HEK293 (cell line): Measurements from ENCODE around the gene AUH.

Experiments used
- CTCF ChIA-PET: fragments of 350-600 bp; formaldehyde crosslinking; extraction: SDS; loops from one replicate; lab custom pipeline; 2021; ENCODE audit warnings: antibody characterized with exemption; lab: Yijun Ruan, JAX
- POLR2A ChIA-PET: fragments of 300-600 bp; formaldehyde crosslinking; extraction: SDS; loops from one replicate; lab custom pipeline; 2020; ENCODE audit warnings: antibody characterized with exemption, inconsistent platforms; lab: Yijun Ruan, JAX
- H3K27ac ChIP-seq: fragments of 200-500 bp; sonication (Bioruptor generic); 2 replicates; pipeline ENCODE4 v1.5.1; 2014; ENCODE audit warnings: low read depth, low read length, control low read depth, inconsistent platforms; ENCODE audit errors: extremely low read depth
- H3K36me3 ChIP-seq, 2 experiments: fragments of 200-500 bp in 1 of 2; sonication (Bioruptor generic) in 1 of 2; 1 replicate in 1 of 2; 2 replicates in 1 of 2; pipeline ENCODE4 v1.5.1; 2014 to 2017; ENCODE audit warnings: inconsistent platforms in 2 of 2, low read length in 2 of 2; ENCODE audit not compliant: control insufficient read depth in 2 of 2, insufficient read depth in 1 of 2
- H3K4me1 ChIP-seq: fragments of 200-500 bp; sonication (Bioruptor generic); 2 replicates; pipeline ENCODE4 v1.5.1; 2014; ENCODE audit warnings: mild to moderate bottlenecking, low read length, inconsistent platforms; ENCODE audit not compliant: control insufficient read depth, insufficient read depth
- H3K4me3 ChIP-seq: 2 replicates; pipeline ENCODE4 v1.5.1; 2011; ENCODE audit warnings: low read depth, mild to moderate bottlenecking, control low read depth, low read length, moderate library complexity
- H3K9me3 ChIP-seq: fragments of 200-500 bp; sonication (Bioruptor generic); 2 replicates; pipeline ENCODE4 v1.5.1; 2014; ENCODE audit warnings: low read depth, low read length, inconsistent platforms; ENCODE audit not compliant: control insufficient read depth, insufficient read depth
- HIC1 ChIP-seq: fragments of 450-650 bp; formaldehyde crosslinking; IDR thresholded peaks from 2 replicates; pipeline ENCODE4 v1.5.1; 2016; ENCODE audit warnings: missing biosample characterization, missing genetic modification characterization
- IKZF3 ChIP-seq: fragments of 450-650 bp; IDR thresholded peaks from 2 replicates; pipeline ENCODE4 v1.5.0; 2018; ENCODE audit warnings: missing biosample characterization, mild to moderate bottlenecking, missing genetic modification characterization, moderate library complexity
- INSM2 ChIP-seq: fragments of 450-650 bp; formaldehyde crosslinking; IDR thresholded peaks from 2 replicates; pipeline ENCODE4 v1.5.1; 2016; ENCODE audit warnings: missing biosample characterization, missing genetic modification characterization
- KLF10 ChIP-seq: fragments of 450-650 bp; IDR thresholded peaks from 2 replicates; pipeline ENCODE4 v1.5.1; 2018; ENCODE audit warnings: missing biosample characterization, mild to moderate bottlenecking, missing genetic modification characterization
- SALL2 ChIP-seq: fragments of 450-650 bp; formaldehyde crosslinking; IDR thresholded peaks from 2 replicates; pipeline ENCODE4 v1.5.0; 2017; ENCODE audit warnings: missing biosample characterization, mild to moderate bottlenecking, missing genetic modification characterization, borderline replicate concordance
- SP2 ChIP-seq: fragments of 450-650 bp; formaldehyde crosslinking; IDR thresholded peaks from 2 replicates; pipeline ENCODE4 v1.5.1; 2016; ENCODE audit warnings: missing biosample characterization, missing genetic modification characterization
- ZNF138 ChIP-seq: fragments of 450-650 bp; formaldehyde crosslinking; IDR thresholded peaks from 2 replicates; pipeline ENCODE4 v1.5.1; 2016; ENCODE audit warnings: missing biosample characterization, missing genetic modification characterization, borderline replicate concordance
- ZNF146 ChIP-seq: fragments of 450-650 bp; formaldehyde crosslinking; IDR thresholded peaks from 2 replicates; pipeline ENCODE4 v1.5.1; 2016; ENCODE audit warnings: missing biosample characterization, missing genetic modification characterization
- ZNF157 ChIP-seq: fragments of 450-650 bp; formaldehyde crosslinking; IDR thresholded peaks from 2 replicates; pipeline ENCODE4 v1.5.1; 2016; ENCODE audit warnings: missing biosample characterization, missing genetic modification characterization
- ZNF18 ChIP-seq: fragments of 450-650 bp; formaldehyde crosslinking; IDR thresholded peaks from 2 replicates; pipeline ENCODE4 v1.5.1; 2016; ENCODE audit warnings: missing biosample characterization, missing genetic modification characterization
- ZNF221 ChIP-seq: fragments of 450-650 bp; formaldehyde crosslinking; IDR thresholded peaks from 2 replicates; pipeline ENCODE4 v1.5.1; 2017; ENCODE audit warnings: missing biosample characterization, missing genetic modification characterization, borderline replicate concordance
- ZNF23 ChIP-seq: fragments of 450-650 bp; formaldehyde crosslinking; IDR thresholded peaks from 2 replicates; pipeline ENCODE4 v1.5.1; 2016; ENCODE audit warnings: missing biosample characterization, missing genetic modification characterization, borderline replicate concordance
- ZNF274 ChIP-seq, 2 experiments: fragments of 200-500 bp in 1 of 2; fragments of 450-650 bp in 1 of 2; sonication (Bioruptor generic) in 1 of 2; formaldehyde crosslinking in 1 of 2; IDR thresholded peaks; 2 replicates each; pipeline versions ENCODE4 v1.5.1 to v1.6.1; 2014 to 2016; ENCODE audit warnings: borderline replicate concordance in 1 of 2, inconsistent platforms in 1 of 2, low read length in 1 of 2, missing biosample characterization in 1 of 2, missing genetic modification characterization in 1 of 2
- ZNF394 ChIP-seq: fragments of 450-650 bp; formaldehyde crosslinking; IDR thresholded peaks from 2 replicates; pipeline ENCODE4 v1.5.1; 2016; ENCODE audit warnings: missing biosample characterization, missing genetic modification characterization, mild to moderate bottlenecking, moderate library complexity, borderline replicate concordance
- ZNF433 ChIP-seq: fragments of 450-650 bp; formaldehyde crosslinking; IDR thresholded peaks from 2 replicates; pipeline ENCODE4 v1.5.1; 2016; ENCODE audit warnings: missing biosample characterization, missing genetic modification characterization, low read depth
- ZNF555 ChIP-seq: fragments of 450-650 bp; formaldehyde crosslinking; conservative IDR thresholded peaks from 2 replicates; pipeline ENCODE4 v1.5.1; 2017; ENCODE audit warnings: missing biosample characterization, mild to moderate bottlenecking, missing genetic modification characterization, inconsistent platforms
- ZNF571 ChIP-seq: fragments of 450-650 bp; formaldehyde crosslinking; IDR thresholded peaks from 2 replicates; pipeline ENCODE4 v1.5.0; 2017; ENCODE audit warnings: missing biosample characterization, missing genetic modification characterization
- ZNF610 ChIP-seq: fragments of 450-650 bp; formaldehyde crosslinking; IDR thresholded peaks from 2 replicates; pipeline ENCODE4 v1.5.1; 2016; ENCODE audit warnings: missing biosample characterization, missing genetic modification characterization, borderline replicate concordance
- ZNF670 ChIP-seq: fragments of 450-650 bp; formaldehyde crosslinking; IDR thresholded peaks from 2 replicates; pipeline ENCODE4 v1.5.1; 2016; ENCODE audit warnings: missing biosample characterization, missing genetic modification characterization, low read depth
- ZSCAN16 ChIP-seq: fragments of 450-650 bp; formaldehyde crosslinking; IDR thresholded peaks from 2 replicates; pipeline ENCODE4 v1.5.1; 2016; ENCODE audit warnings: missing biosample characterization, missing genetic modification characterization
- ZSCAN18 ChIP-seq: fragments of 450-650 bp; formaldehyde crosslinking; IDR thresholded peaks from 2 replicates; pipeline ENCODE4 v1.5.1; 2016; ENCODE audit warnings: missing biosample characterization, missing genetic modification characterization

Gene AUH

GRCh38 chr9:91303741-91304415 is 57.8 kb downstream of the AUH start (continued):
- TF ChIP-seq HIC1: no peak
- no peak for TF ChIP-seq ZSCAN16
- no peak for TF ChIP-seq ZNF138
- TF ChIP-seq ZNF221 (tag by site-specific recombination): no peak
- TF ChIP-seq, all 188 proteins: peak for 0

GRCh38 chr9:91302831-91303230 is 58.9 kb downstream of the AUH start:
- Histone ChIP-seq H3K36me3 (no peaks in the 10 kb centered on the region), H3K4me1 (no peaks in the 10 kb centered on the region), H3K9me3 (no peaks in the 10 kb centered on the region), H3K4me3 (no peak overlapping the region)
- CTCF ChIA-PET: no interaction called here
- no peak for TF ChIP-seq ZNF571 (tag by site-specific recombination)
- TF ChIP-seq, all 188 proteins: peak for 0
- H3K27ac ChIP-seq: no peak overlapping the region
- POLR2A ChIA-PET: no interaction called here

- Histone ChIP-seq H3K4me1 (no peaks in the 10 kb centered on the region), H3K9me3 (no peaks in the 10 kb centered on the region), H3K4me3 (no peak overlapping the region), H3K36me3 (peaks cover 0 to 6% of the 10 kb centered on the region in 2 experiments; a peak in 1 of 3 replicates), H3K27ac (no peak overlapping the region)
- TF ChIP-seq ZNF146 (tag by site-specific recombination): no peak
- no peak for TF ChIP-seq INSM2 (tag by site-specific recombination)
- no peak for TF ChIP-seq SALL2
- TF ChIP-seq SP2 (tag by site-specific recombination): no peak
- TF ChIP-seq ZNF394 (tag by site-specific recombination): no peak
- no peak for TF ChIP-seq IKZF3
- TF ChIP-seq ZNF23 (tag by site-specific recombination): no peak
- TF ChIP-seq ZNF670 (tag by site-specific recombination): no peak
- no peak for TF ChIP-seq ZNF157 (tag by site-specific recombination)
- no peak for TF ChIP-seq ZNF274 (IDR thresholded peaks at IDR 0.05; ENCODE audit: low read length)
- no peak for TF ChIP-seq ZNF274 (tag by site-specific recombination; IDR thresholded peaks at IDR 0.05; ENCODE audit: borderline replicate concordance)
- TF ChIP-seq ZNF555 (tag by site-specific recombination): no peak
- TF ChIP-seq ZNF433: no peak
- no peak for TF ChIP-seq ZNF610 (tag by site-specific recombination)
- TF ChIP-seq ZSCAN18 (tag by site-specific recombination): no peak
- TF ChIP-seq ZNF18 (tag by site-specific recombination): no peak
- TF ChIP-seq KLF10: no peak
- POLR2A ChIA-PET: no interaction called here
- CTCF ChIA-PET: interaction anchor here (0.6 kb wide), 1 partner anchor 200 kb away, joined by 3 read pairs; no protein-coding TSS in a partner anchor
These were observed 60.6 kb downstream of the AUH start for GRCh38 chr9:91301161-91301560.
